Measurements from ENCODE around the gene CHRDL1.
"Not testable (repeated sequence)": the region's sequence is repeated elsewhere in the genome, so short reads cannot be mapped to it uniquely, and the experiment has no call there.

CHRDL1 gene, protein sequence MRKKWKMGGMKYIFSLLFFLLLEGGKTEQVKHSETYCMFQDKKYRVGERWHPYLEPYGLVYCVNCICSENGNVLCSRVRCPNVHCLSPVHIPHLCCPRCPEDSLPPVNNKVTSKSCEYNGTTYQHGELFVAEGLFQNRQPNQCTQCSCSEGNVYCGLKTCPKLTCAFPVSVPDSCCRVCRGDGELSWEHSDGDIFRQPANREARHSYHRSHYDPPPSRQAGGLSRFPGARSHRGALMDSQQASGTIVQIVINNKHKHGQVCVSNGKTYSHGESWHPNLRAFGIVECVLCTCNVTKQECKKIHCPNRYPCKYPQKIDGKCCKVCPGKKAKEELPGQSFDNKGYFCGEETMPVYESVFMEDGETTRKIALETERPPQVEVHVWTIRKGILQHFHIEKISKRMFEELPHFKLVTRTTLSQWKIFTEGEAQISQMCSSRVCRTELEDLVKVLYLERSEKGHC

GRCh38 chrX:110795645-110796406 is at the start of gene CHRDL1:
CHRDL1 (minus strand) TSS chrX:110795817; CDS start chrX:110792181, 3,636 bp downstream.
- no peak for DNase-seq

DNA sequence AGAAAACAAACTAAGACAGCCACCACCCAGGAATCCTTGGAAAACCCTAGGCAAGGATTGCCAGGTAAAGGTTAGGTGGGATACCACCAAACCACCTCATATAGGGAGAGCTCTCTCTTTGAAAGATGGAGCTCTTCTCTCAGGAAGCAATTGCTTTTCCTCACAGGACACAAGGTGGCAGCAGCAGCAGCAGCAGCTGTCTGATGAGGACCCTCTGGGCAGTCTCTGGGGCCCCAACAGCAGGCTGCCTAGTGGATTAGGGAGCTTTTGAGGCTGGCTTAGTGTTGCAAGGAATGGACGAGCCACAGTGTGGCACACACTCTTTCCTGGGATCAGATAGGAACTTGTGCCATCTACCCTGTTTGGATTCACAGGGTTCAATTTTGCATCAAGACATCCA is 41.4 kb upstream of the CHRDL1 start:
- no peak for DNase-seq

GRCh38 chrX:110836451-110836850 is 40.8 kb upstream of the CHRDL1 start:
- DNase-seq = no peak

DNA sequence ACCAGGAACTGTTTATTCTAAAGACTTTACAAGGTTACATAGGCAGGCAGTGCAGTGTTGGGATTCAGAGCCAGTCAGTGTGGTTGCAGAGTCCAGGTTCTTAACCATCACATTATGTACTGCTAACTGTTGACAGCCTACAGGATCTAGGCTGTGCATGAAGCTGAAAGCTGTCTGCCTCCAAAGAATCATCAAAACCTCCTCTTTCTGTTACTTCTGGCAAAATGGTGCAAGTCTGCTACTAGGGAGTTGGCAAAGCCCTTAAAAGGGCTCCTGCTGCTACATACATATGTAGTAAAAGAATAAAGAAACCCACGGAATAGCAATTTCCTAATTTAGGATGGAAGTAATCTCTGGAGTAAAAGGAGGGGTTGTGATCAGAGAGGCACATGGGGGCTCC is 40.4 kb upstream of the CHRDL1 start:
- no peak for DNase-seq

- DNase-seq = no peak
Observed at GRCh38 chrX:110825972-110826371, 30.4 kb upstream of the CHRDL1 start.

DNA sequence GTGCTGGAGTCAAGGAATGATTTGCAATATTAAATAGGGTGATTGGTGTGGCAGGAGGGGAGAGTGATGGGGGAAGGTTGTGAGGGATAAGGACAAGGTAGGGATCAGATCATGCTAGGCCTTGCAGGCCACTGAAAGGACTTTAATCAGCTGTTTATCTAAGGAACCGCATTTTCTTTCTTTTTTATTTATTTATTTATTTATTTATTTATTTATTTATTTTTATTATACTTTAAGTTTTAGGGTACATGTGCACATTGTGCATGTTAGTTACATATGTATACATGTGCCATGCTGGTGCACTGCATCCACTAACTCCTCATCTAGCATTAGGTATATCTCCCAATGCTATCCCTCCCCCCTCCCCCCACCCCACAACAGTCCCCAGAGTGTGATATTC is 20.9 kb upstream of the CHRDL1 start:
- DNase-seq = not testable (repeated sequence)

DNA sequence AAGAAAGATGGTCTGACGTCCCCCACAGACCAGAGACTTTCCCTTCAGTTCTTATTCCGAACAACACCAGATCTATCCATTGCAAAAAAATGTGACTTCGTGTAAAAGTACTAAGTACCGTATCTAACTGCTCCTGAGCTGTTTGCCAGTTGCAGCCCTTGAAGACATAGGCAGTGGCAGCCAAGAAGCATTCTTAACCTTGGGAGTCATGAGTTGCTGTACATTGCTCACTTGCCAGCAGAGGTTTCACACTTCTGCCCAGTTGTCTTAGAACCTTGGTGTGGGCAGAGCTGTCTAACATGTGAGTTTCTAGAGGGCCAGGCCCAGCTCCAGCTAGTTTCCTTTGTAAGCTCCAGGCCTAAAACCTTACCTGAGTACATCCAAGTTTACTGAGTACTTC is 10.5 kb upstream of the CHRDL1 start:
- no peak for DNase-seq

GRCh38 chrX:110805303-110805702 is 9.7 kb upstream of the CHRDL1 start:
- no peak for DNase-seq

DNA sequence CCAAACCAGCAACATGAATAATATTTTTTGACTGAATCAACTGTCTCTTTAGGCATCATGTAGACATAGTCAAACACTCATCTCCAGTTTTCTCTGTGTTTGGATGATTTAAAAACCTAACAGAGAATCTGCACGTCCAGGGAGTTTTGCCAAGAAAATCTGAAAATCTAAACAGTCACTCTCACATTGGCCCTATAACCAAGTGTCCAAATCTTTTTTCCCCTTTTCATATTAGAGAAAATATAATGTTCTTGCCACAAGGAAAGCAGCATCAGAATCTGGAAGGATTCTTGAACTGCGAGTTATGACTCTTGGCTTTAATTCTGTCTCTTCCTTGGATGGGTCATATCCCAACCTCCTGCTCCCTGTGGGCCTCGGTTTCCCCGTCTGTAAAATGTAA is 8.8 kb upstream of the CHRDL1 start:
- DNase-seq = no peak

DNA sequence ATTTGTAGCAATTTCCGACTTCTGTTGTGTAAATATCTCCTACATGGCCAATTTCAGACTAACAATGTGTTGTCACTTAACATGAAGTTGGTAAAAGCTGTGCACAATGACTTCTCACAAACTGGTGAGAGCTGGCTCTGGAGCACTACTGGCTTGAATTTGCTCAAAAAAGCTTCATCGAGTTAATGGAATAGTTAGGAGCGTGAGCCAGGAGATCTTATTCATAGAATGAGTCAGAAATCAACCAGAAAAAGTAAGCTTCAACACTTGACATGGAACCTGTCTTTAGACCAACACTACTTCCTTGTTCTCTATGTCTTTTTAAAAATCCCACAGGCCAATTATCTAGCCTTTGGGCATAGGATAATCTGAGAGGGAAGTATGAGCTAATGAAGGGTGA is 7.9 kb upstream of the CHRDL1 start:
- no peak for DNase-seq

GRCh38 chrX:110796407-110796697 is 735 bp upstream of the CHRDL1 start:
- DNase-seq = no peak

GRCh38 chrX:110794601-110795000 is 1.0 kb downstream of the CHRDL1 start:
- DNase-seq = no peak

GRCh38 chrX:110791071-110791470 is 4.5 kb downstream of the CHRDL1 start:
- DNase-seq = no peak

DNA sequence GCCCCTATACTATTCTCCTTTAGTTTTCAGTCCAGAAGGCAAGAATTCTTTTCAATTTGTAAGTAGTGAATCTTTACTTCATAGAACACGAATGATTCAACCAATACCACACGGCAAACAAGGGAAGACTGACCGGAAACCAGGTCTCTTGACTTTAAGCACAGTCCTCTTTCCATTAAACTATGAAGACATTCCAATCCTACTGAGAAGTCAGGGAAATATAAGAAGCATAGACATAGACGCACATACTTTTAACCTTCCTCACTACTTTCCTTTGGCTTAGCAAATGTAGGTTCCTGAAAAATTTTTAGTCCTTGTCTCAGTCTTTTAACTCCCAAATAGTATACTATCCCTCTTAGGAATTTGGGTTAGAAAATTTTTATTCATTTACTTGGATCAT is 9.1 kb downstream of the CHRDL1 start:
- no peak for DNase-seq

- no peak for DNase-seq
Observed at GRCh38 chrX:110759785-110760184, 35.8 kb downstream of the CHRDL1 start.

- no peak for DNase-seq
Observed at GRCh38 chrX:110758781-110759422, 36.7 kb downstream of the CHRDL1 start.

- DNase-seq = no peak
Observed at GRCh38 chrX:110755611-110756010, 40.0 kb downstream of the CHRDL1 start.

- no peak for DNase-seq
Observed at GRCh38 chrX:110755061-110755460, 40.6 kb downstream of the CHRDL1 start.

GRCh38 chrX:110750526-110751189 is 45.0 kb downstream of the CHRDL1 start:
- no peak for DNase-seq

DNA sequence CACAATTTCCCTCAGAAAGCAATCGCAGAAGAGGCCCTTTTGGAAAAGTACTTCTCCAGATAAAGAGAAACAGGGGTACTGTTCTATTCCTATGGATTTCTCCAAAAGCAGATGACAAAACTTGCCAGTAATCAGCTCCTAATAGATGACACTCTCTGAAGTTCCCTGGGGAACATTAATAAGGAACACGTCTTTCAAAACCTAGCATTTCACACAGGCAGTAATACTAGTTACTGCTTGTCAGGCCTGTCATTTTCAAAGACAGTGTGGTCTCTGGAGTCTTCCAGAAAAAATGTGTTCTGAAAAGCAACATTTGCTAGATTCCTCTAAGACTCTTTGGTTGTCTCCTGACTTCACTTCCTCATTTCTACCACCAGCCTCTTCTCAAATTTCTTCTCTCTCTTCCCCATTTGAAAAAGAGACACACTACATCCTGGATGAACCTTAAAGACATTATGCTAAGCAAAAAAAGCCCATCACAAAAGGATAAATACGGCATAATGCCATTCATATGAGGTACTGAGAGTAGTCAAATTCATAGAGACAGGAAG is 47.3 kb downstream of the CHRDL1 start:
- DNase-seq = no peak

GRCh38 chrX:110746014-110746413 is 49.6 kb downstream of the CHRDL1 start:
- no peak for DNase-seq

DNA sequence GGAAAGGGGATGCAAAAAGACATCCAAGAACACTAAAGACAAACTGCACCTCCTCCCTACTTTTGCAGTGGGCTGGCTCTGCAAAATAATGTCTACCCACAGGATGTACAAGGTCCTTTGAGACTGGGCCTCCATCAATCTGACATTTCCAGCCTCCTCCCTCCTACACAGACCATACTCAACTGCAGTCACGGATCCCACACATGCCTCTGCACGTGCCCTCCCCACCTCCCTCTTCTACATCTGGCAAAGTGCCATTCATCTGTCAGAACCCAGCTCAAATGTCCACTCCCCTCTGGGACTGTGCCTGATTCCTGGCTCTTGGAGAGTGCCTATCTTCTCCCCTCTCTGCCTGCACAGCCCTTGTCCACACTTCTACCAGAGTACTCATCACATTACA is 50.3 kb downstream of the CHRDL1 start:
- DNase-seq = no peak
